Right cardiac atrium (tissue), 5 donors: ENCODE results near the gene BBS2. TPM values are rescaled to one million over a fixed set of nuclear protein-coding genes. Genes with fewer than 3 reads are reported as not detected.

Source experiments
- ATAC-seq, 2 donors: fragments of 200-7000 bp; cut with Tn5 transposase; one replicate each; pipeline versions ENCODE4 v1.8.0 to v1.9.1; 2020; ENCODE audit warnings: moderate library complexity in 2 of 2, mild to moderate bottlenecking in 1 of 2
- DNase-seq, 3 donors: peaks; one replicate each; pipeline ENCODE4 v3.0.0-alpha.2; 2020
- H3K27ac ChIP-seq: one replicate; pipeline ENCODE4 v1.5.1; 2013; ENCODE audit warnings: mild to moderate bottlenecking, low read length, control low read depth, moderate library complexity
- H3K27me3 ChIP-seq: one replicate; pipeline ENCODE4 v1.6.1; 2013; ENCODE audit not compliant: control insufficient read depth, insufficient read depth
- H3K4me1 ChIP-seq: one replicate; pipeline ENCODE4 v1.6.1; 2013; ENCODE audit warnings: low read length; ENCODE audit not compliant: control insufficient read depth, insufficient read depth
- H3K4me3 ChIP-seq: one replicate; pipeline ENCODE4 v1.5.1; 2013; ENCODE audit warnings: low read length, control low read depth
- H3K9me3 ChIP-seq: one replicate; pipeline ENCODE4 v1.6.1; 2013; ENCODE audit warnings: low read length; ENCODE audit not compliant: control insufficient read depth
- WGBS: extraction: QIAGEN DNeasy Blood & Tissue Kit; methylation state at CpG from one replicate; pipeline ENCODE4 v1.1.7; 2013; 5-methylcytosine and 5-hydroxymethylcytosine counted together
- intact Hi-C, 4 donors: fragments of 100-400 bp; cut with DNase I; formaldehyde crosslinking; loops; one replicate each; pipeline versions ENCODE4 v1.11.0 to v1.14.0; 2022 to 2023
- polyA plus RNA-seq: library from polyadenylated mRNA; stranded (reverse); fragments of 200-250 nt; gene quantifications from one replicate; pipeline ENCODE4 v1.2.3, GENCODE V29; 2013
- total RNA-seq, 4 donors: library from RNA; stranded (reverse); fragmentation: NEBNext Ultra II Directional; extraction: Animal tissue kit (Norgen Biotek cat#: 25700); gene quantifications; one replicate each; pipeline ENCODE4 v1.2.1, GENCODE V29; 2021
- donor health status: healthy with polysubstance abuse.
- donor health status: DM: no; HTN: yes; CAD: no.
- donor health status: DM: no; HTN: no; CAD: no.
- donor health status: DM: no; HTN: yes; CAD: no; lungs with severe emphysema.
- donor health status: DM: yes; HTN: yes; CAD: no.

BBS2 gene
- total and polyA plus RNA-seq, 5 donors, result 31.4 to 55.9 (median 39.3) TPM

- intact Hi-C loops, result no loop called here
- ATAC-seq, result no peak
- Histone ChIP-seq H3K27ac (no peak overlapping the region), H3K27me3 (no peaks in the 10 kb centered on the region), H3K9me3 (no peaks in the 10 kb centered on the region), H3K4me1 (no peaks in the 10 kb centered on the region), H3K4me3 (no peak overlapping the region)
- WGBS, result 71% methylated on average over 2 of the region's 2 CpGs
- DNase-seq, result no peak
Measured at GRCh38 chr16:56478281-56479049, 41.4 kb downstream of the BBS2 start.

GRCh38 chr16:56477096-56477878 is 42.5 kb downstream of the BBS2 start:
- no peak overlapping the region for H3K27ac ChIP-seq
- H3K9me3 ChIP-seq, result no peaks in the 10 kb centered on the region
- no peaks in the 10 kb centered on the region for H3K4me1 ChIP-seq
- intact Hi-C loops, result no loop called here
- 93% methylated on average over 2 of the region's 2 CpGs for WGBS
- ATAC-seq (peak; percentile 57 to 78), DNase-seq (no peak)
- no peaks in the 10 kb centered on the region for H3K27me3 ChIP-seq
- H3K4me3 ChIP-seq, result no peak overlapping the region

- H3K9me3 ChIP-seq, result no peaks in the 10 kb centered on the region
- no peaks in the 10 kb centered on the region for H3K4me1 ChIP-seq
- ATAC-seq, result no peak
- 85% methylated on average over 2 of the region's 2 CpGs for WGBS
- H3K4me3 ChIP-seq, result no peak overlapping the region
- DNase-seq, result no peak
- H3K27ac ChIP-seq, result no peak overlapping the region
- intact Hi-C loops, result no loop called here
- no peaks in the 10 kb centered on the region for H3K27me3 ChIP-seq
Measured at GRCh38 chr16:56475201-56475600, 44.6 kb downstream of the BBS2 start.

- Histone ChIP-seq H3K4me3 (no peak overlapping the region), H3K27ac (no peak overlapping the region), H3K27me3 (no peaks in the 10 kb centered on the region), H3K9me3 (no peaks in the 10 kb centered on the region), H3K4me1 (no peaks in the 10 kb centered on the region)
- DNase-seq (no peak), ATAC-seq (no peak)
- WGBS, result 84% methylated on average over 1 of the region's 1 CpG
- intact Hi-C loops, result no loop called here
Measured at GRCh38 chr16:56470666-56471065, 49.2 kb downstream of the BBS2 start.

- intact Hi-C loops, result no loop called here
- Histone ChIP-seq H3K27ac (no peak overlapping the region), H3K4me3 (no peak overlapping the region), H3K4me1 (no peaks in the 10 kb centered on the region), H3K9me3 (no peaks in the 10 kb centered on the region), H3K27me3 (no peaks in the 10 kb centered on the region)
- 88% methylated on average over 3 of the region's 3 CpGs for WGBS
- ATAC-seq (no peak), DNase-seq (no peak)
Measured at GRCh38 chr16:56470232-56470631, 49.6 kb downstream of the BBS2 start.

GRCh38 chr16:56469748-56470147 is 50.1 kb downstream of the BBS2 start:
- no peaks in the 10 kb centered on the region for H3K27me3 ChIP-seq
- DNase-seq (no peak), ATAC-seq (no peak)
- H3K4me1 ChIP-seq, result no peaks in the 10 kb centered on the region
- 96% methylated on average over 7 of the region's 7 CpGs for WGBS
- no peak overlapping the region for H3K27ac ChIP-seq
- intact Hi-C loops, result no loop called here
- H3K9me3 ChIP-seq, result no peaks in the 10 kb centered on the region
- H3K4me3 ChIP-seq, result no peak overlapping the region

- ATAC-seq (no peak), DNase-seq (no peak)
- Histone ChIP-seq H3K27me3 (no peaks in the 10 kb centered on the region), H3K4me1 (no peaks in the 10 kb centered on the region), H3K27ac (no peak overlapping the region), H3K4me3 (no peak overlapping the region), H3K9me3 (no peaks in the 10 kb centered on the region)
- intact Hi-C loops, result no loop called here
Measured at GRCh38 chr16:56468800-56469199, 51.0 kb downstream of the BBS2 start.

GRCh38 chr16:56466344-56466743 is 53.5 kb downstream of the BBS2 start:
- DNase-seq (no peak), ATAC-seq (no peak)
- H3K27ac ChIP-seq, result no peak overlapping the region
- H3K9me3 ChIP-seq, result no peaks in the 10 kb centered on the region
- no peak overlapping the region for H3K4me3 ChIP-seq
- H3K4me1 ChIP-seq, result no peaks in the 10 kb centered on the region
- no peaks in the 10 kb centered on the region for H3K27me3 ChIP-seq
- intact Hi-C loops, result no loop called here
- WGBS, result over 99% methylated on average over 2 of the region's 2 CpGs

GRCh38 chr16:56463153-56463552 is 56.7 kb downstream of the BBS2 start:
- no peaks in the 10 kb centered on the region for H3K9me3 ChIP-seq
- DNase-seq (no peak), ATAC-seq (no peak)
- WGBS, result 97% methylated on average over 6 of the region's 6 CpGs
- H3K27ac ChIP-seq, result no peak overlapping the region
- no peaks in the 10 kb centered on the region for H3K27me3 ChIP-seq
- H3K4me1 ChIP-seq, result no peaks in the 10 kb centered on the region
- intact Hi-C loops, result no loop called here
- no peak overlapping the region for H3K4me3 ChIP-seq

GRCh38 chr16:56462064-56462796 is 57.6 kb downstream of the BBS2 start:
- H3K4me1 ChIP-seq, result no peaks in the 10 kb centered on the region
- intact Hi-C loops, result no loop called here
- H3K27ac ChIP-seq, result no peak overlapping the region
- 74% methylated on average over 3 of the region's 3 CpGs for WGBS
- DNase-seq (no peak), ATAC-seq (no peak)
- H3K27me3 ChIP-seq, result no peaks in the 10 kb centered on the region
- H3K4me3 ChIP-seq, result no peak overlapping the region
- no peaks in the 10 kb centered on the region for H3K9me3 ChIP-seq

GRCh38 chr16:56460101-56460500 is 59.7 kb downstream of the BBS2 start:
- H3K4me1 ChIP-seq, result no peaks in the 10 kb centered on the region
- no peaks in the 10 kb centered on the region for H3K9me3 ChIP-seq
- no peak overlapping the region for H3K27ac ChIP-seq
- DNase-seq, result no peak
- H3K4me3 ChIP-seq, result no peak overlapping the region
- ATAC-seq, result no peak
- intact Hi-C loops, result no loop called here
- WGBS, result 65% methylated on average over 2 of the region's 2 CpGs
- no peaks in the 10 kb centered on the region for H3K27me3 ChIP-seq
